ENCODE data around the gene WAC.
"Not testable (repeated sequence)": the region's sequence is repeated elsewhere in the genome, so short reads cannot be mapped to it uniquely, and the experiment has no call there.

DNA sequence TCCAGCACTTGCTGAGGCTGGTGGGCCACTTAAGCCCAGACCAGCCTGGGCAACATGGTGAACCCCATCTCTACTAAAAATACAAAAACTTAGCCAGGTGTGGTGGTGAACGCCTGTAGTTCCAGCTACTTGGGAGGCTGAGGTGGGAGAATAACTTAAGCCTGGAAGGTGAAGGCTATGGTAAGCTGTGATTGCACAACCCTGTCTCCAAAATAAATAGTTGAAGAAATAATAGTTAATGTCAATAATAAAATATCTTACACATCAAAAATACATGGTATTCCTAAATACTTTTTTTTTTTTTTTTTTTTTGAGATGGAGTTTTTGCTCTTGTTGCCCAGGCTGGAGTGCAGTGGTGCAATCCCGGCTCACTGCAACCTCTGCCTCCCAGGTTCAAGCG lies 76.7 kb downstream of the WAC start:
- TF ChIP-seq, protein P1, sequence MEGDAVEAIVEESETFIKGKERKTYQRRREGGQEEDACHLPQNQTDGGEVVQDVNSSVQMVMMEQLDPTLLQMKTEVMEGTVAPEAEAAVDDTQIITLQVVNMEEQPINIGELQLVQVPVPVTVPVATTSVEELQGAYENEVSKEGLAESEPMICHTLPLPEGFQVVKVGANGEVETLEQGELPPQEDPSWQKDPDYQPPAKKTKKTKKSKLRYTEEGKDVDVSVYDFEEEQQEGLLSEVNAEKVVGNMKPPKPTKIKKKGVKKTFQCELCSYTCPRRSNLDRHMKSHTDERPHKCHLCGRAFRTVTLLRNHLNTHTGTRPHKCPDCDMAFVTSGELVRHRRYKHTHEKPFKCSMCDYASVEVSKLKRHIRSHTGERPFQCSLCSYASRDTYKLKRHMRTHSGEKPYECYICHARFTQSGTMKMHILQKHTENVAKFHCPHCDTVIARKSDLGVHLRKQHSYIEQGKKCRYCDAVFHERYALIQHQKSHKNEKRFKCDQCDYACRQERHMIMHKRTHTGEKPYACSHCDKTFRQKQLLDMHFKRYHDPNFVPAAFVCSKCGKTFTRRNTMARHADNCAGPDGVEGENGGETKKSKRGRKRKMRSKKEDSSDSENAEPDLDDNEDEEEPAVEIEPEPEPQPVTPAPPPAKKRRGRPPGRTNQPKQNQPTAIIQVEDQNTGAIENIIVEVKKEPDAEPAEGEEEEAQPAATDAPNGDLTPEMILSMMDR (conservative IDR thresholded peaks at IDR 0.05; ENCODE audit: low read length) = not testable (repeated sequence)
- not testable (repeated sequence) for TF ChIP-seq EZH2phosphoT487 (IDR thresholded peaks at IDR 0.05; ENCODE audit: borderline replicate concordance, low read depth, low read length)
